NCI-H187 treated with DMSO at 0.1 percent for 48 hours (cell line): ENCODE results near the gene LETMD1.

ENCODE experiments used
- DNase-seq: peaks from one replicate; lab custom pipeline; 2025; lab: John Stamatoyannopoulos, UW

Gene LETMD1

DNA sequence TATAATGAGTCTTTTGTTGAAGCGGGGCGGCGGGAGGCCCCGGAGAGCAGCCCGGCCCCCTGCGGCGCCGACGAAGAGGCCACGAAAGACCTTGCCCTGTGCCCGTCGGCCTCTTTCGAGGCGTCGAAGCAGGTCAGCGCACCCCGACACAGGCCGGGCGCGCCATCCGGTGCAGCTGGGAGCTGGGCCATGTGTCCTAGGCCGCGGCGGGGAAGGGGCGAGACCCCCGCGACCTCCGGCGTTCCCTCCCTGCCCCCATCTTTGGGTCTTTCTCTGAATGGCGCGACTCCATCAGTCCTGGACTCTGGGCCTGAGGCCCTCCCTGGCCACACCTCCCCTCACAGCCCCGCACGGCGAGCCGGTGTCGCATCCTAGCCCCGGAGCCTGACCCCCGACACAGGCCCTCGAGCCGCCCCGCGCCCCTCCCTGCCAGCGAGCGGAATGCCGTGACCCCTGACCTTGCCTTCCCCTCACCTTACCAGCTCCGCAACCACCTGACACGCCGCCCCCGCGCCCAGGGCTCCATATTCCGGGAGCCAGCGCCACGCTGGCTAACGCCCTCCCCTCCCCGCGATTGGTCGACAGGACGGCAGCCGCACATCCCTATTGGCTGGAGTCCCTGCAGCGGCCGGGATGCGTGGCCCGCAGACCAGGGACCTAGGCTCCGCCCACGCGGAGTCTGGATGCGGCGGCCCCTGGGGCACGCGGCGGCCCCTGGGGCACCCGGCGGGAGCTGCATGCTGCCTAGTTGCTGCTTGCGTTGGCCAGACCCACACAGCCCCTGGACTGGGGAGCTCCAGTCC lies 22.1 kb upstream of the LETMD1 start, which contains the start of gene SLC11A2:
TSS of gene SLC11A2 (minus strand) at position 549 of the 803 bp plus-strand sequence. CDS start 15,656 bp downstream, outside the sequence.
- DNase-seq: peak; percentile 74

GRCh38 chr12:51027342-51027835 lies 20.7 kb upstream of the LETMD1 start:
- DNase-seq: no peak

DNA sequence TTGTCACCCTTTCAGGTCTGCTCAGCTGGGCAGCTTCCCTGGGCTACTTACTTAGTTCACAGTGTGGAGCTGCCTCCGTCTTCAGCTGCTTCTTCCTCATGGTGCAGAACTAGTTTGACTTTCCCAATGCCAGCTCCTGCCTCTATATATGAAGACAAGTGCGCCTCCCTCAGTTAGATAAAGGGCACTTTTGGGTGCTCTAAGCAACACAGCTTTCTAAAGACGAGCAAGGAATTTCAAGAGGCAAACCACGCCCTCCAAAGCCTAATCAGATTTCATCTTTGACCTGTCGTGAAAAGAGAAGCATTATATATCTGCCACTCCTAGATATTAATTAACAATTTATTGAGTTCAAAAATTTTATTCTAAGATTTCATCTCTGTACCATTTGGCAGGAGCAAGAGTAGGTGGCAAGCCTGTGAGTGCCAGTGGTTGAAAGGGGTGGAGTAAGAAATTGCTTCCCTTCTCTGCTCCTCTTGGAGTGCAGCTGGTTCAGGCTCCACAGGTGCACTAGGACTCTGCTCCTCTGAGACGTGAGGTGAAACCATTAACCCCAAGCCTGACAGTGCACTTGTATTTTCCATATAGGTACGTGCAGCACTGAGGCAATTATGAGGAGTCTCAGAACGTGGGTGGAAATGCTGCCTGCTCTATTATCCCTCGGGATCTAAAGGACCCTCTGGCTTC lies 19.9 kb upstream of the LETMD1 start:
- peak; percentile 43 for DNase-seq

DNA sequence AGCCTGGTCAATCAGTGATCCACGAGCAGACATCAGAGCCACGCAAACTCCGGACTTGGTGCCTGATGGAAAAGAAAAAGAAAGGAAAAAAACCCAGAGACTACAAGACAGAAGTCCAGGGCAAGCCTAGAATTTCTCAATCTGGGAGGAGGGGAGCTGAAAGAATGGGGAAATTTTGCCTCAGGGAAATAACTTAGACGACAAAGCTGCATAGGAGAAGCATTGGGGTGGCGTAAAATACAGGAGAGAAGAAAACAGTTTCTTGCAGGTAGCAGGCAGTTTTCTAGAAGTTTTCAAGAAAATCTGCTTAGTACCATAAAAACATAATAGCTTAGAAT lies 19.3 kb upstream of the LETMD1 start:
- DNase-seq: no peak

GRCh38 chr12:51033048-51033447 lies 15.1 kb upstream of the LETMD1 start:
- no peak for DNase-seq

GRCh38 chr12:51033457-51034089 lies 14.6 kb upstream of the LETMD1 start:
- DNase-seq: no peak

DNA sequence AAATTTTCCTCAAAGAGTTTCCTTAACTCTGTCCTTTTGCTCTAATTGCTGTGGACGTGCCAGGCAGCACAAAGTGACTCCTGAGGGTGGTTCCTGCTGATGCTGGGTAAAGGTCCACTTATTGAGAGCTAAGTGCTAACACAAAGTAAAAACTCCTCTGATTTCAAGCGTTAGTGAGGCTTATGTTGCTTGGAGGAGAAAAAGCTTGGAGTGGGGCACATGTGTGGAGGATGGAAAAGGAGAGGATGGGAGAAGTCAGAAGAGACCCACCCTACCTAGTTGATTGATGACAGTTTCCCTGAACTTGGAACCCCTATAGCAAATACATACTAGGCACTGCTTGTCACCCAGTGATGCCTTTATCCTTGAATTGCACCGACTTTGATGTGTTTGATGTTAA lies 11.8 kb upstream of the LETMD1 start:
- no peak for DNase-seq

DNA sequence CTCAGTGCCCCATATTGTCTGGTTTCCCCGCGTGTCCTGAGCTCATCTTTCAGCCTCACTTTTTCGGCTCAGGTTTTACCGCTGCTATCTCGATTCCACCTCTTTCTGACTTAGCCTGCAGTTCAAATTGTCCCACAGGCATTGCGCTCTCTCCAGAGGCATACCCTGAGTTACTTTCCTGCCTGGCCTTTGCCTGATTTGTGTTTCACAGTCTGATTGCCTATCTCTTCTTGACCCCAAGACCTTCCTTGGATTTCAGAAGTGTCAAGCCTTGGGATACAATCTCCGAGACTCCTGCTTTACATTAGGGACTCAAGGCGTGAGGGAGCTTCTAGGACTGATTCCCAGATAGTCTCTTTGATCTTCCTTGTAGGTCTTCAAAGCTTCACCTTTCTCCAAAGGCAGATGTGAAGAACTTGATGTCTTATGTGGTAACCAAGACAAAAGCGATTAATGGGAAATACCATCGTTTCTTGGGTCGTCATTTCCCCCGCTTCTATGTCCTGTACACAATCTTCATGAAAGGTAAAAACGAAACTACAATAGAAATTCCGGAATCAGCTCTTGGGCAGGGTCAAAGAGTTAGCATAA lies 629 bp downstream of the LETMD1 start:
- DNase-seq: no peak

GRCh38 chr12:51049525-51049924 lies 1.4 kb downstream of the LETMD1 start:
- DNase-seq: no peak

DNA sequence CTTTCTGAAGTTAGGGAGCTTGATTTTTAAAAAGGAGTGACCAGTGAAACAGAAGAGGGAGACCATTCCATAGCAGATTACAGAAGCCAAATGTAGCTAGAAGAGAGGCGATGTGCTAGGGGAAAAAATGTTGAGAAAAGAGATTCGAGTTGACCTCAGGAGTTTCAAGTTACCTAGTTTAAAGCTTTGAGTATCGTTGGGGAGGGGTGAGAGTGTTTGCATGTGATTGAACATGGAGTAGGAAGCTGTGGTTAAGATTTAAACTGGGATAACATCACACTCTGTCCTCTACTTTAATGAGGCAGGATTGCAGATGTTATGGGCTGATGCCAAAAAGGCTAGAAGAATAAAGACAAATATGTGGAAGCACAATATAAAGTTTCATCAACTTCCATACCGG lies 3.7 kb downstream of the LETMD1 start:
- no peak for DNase-seq

DNA sequence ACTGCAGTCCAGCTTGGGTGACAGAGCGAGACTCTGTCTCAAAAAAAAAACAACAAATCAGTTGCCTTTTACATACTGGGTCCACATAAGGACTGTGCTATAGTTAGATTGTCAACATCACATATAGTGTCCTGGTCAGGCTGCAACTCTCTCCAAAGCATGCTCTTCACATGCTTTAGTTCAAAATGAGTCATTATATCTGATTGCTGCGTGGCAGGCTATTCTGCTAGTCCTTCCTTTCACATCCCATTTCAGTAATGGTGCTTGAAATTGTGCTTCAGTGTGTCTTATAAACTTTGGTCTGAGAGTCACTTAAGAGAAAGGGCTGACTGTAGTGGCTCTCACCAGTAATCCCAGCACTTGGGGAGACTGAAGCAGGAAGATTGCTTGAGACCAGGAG lies 6.9 kb downstream of the LETMD1 start:
- no peak for DNase-seq

DNA sequence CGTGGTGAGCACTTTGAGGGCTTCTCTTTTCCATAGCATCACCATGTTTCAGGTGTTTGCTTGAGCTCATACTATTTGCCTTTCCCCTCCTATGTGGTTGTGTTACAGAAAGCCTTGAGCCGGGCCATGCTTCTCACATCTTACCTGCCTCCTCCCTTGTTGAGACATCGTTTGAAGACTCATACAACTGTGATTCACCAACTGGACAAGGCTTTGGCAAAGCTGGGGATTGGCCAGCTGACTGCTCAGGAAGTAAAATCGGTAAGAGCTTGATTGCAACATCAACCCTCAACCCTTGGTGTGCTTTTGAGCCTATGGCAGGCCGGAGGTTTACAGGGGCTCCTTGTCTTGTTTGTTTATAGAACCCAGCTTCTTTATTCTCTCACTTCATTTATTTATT lies 8.1 kb downstream of the LETMD1 start:
- no peak for DNase-seq

DNA sequence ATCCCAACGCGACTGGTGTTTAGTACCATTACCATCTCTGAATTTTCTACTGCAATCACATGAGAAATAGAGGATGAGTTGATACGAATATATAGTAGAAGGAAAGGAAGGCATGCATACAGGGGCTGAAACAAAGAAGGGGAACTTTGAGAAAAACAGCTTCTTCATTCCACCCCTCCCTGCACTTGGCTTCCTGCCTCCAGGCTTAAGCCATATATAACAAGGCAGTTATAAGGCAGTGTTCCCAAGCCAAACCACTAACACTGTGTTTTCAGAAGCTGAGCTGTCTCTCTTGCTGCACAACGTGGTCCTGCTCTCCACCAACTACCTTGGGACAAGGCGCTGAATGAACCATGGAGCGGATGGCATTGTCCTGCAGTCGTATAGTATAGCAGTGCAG lies 11.0 kb downstream of the LETMD1 start:
- no peak for DNase-seq

DNA sequence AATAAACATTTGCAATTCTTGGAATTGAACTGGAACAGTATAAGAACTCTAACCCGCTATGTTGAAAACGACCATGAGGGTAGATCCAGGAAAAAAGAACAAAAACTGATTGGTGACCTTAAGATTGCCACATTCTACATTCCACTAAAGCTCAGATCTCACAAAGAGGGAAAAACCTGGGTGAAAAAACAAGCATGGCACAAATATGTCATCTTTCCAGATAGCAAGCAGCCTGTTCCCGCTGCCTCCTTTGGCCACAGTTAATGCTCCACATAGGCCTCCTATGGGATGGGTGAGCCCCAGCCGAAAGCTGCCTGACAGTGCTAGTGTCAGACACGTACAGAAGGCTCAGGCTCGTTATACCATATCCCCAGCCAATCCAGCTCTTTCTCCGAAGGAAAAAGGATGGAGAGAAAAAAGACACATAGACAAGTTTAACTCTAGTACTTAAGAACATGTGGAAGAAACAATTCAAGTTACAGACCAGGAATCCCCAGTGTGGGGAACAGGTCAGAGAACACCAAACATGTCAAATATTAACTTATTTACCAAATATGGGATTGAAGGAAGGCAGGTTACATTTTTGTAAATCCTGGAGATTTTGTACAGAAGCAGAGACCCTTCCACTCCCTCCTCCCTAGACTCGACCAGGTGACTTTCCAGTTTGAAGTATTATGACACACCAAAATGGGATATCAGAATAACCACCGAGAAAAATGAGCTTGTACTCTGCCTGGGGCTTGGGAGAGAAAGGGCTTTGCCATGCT lies 14.7 kb downstream of the LETMD1 start:
- no peak for DNase-seq

DNA sequence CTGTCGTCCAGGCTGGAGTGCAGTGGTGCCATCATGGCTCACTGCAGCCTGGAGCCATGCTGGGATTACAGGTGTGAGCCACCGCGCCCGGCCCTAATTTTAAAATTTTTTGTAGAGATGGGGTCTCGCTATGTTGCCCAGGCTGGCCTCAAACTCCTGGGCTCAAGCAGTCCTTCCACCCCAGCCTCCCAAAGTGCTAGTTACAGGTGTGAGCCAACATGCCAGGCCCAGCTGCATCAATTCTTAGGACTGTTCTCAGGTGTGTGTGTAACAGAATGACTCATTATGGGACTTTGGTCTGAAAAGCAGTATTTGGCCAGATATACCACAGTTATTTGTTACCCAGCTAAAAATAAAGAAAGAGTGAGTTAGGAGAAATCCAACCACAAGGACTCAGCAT lies 17.4 kb downstream of the LETMD1 start:
- no peak for DNase-seq

DNA sequence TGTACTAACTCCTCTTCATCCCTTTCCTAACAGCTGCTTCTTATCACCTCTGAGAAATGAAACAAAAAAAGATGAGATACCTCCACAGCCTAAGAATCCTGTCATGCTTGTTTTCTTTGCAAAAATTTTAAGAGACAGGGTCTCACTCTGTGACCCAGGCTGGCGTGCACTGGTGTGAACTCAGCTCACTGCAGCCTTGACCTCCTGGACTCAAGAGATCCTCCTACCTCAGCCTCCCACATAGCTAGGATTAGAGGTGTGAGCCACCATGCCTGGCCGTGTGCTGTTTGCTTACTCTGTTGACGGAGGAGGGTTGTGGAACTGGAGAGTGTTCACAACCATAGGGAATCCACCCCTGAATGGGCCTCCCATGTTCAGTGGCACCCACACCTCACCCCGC lies 19.1 kb downstream of the LETMD1 start:
- DNase-seq: no peak

GRCh38 chr12:51067771-51068170 lies 19.6 kb downstream of the LETMD1 start:
- no peak for DNase-seq

- no peak for DNase-seq
Observed at GRCh38 chr12:51070004-51070403, 21.9 kb downstream of the LETMD1 start.

DNA sequence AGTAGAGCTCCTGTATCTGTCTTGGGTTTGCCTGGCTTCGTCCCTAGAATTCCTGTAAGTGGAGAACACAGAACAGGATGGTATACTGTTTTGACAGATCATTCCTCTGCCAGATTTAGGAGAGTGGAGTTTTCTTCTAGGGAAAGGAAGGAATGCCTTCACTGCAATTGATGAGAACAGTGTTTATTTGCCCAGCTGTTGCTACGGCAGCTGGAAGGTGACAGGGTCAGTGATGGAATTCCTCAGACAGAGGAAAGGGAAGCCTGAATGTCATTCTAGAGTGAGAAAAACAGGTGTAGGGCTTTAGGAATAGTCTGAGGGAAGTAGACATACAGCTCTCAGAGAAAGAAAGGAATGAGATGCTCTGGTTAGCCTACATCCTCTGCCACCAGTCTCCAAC lies 23.5 kb downstream of the LETMD1 start:
- no peak for DNase-seq

GRCh38 chr12:51075390-51075789 lies 27.3 kb downstream of the LETMD1 start:
- DNase-seq: no peak

DNA sequence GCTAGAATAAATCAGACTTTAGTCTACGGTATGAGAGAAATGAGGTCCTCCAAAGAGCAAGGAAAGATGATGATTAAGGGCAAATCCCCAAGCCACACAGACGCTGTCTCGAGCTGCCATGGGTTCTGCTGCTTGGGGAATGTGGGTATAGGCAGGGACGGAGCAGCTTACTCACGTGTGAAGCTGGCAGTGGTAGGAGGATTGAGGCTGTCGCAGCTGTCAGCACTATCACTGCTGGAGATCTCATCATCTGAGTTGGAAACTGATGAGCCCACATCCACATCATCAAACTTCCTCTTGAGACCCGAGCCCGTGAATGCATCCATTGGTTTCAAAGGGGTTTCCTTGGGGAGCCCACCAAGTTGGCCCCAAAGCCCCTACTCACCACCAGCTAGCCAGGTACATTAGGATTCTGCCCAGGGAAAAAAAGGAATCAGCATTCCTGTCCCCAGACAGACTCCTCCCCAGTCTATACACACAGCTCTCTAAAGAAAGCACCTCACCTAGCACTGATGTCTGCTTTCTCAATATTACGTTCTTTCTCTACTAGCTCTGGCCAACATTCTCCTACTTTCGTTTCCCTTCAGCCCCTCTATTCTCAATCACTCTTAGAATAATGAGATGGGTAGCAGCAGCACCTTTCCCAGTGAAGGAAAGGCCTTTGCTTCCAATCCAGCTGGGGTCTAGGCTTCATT lies 28.3 kb downstream of the LETMD1 start:
- DNase-seq: no peak
